HG02588 (cell line): ENCODE results near the gene ODC1.

Experiments used
- ATAC-seq: cut with Tn5 transposase; IDR thresholded peaks from one replicate; pipeline ENCODE4 v1.9.1; 2021; ENCODE audit warnings: mild to moderate bottlenecking, moderate library complexity; ENCODE audit not compliant: unreplicated experiment

ODC1 gene

DNA sequence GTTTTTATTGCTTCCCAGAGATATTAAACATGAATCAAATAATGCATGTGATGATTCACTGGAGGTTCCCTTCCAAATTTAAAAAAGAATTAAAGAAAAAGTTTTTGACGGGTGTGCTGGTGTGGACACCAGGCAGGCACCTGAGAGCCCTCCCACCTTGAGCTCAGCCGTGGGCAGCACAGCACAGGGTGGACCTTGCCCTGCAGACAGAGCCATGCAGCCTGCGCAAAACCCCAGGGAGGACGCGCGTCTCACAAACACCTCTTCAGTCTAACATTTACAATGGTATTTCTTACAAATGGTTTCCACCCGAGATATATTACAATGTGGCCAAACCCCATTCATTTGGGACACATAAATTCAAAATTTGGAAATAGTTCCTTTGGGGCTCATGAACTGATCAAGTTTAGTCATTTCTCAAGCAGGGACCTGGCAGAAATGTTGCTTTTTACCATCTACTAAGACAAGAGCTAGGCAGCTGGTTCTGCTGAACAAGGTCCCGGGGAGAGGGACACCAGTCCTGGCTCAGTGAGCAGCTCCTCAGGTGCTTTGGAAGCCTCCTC, 45.4 kb downstream of the ODC1 start:
- no peak for ATAC-seq

DNA sequence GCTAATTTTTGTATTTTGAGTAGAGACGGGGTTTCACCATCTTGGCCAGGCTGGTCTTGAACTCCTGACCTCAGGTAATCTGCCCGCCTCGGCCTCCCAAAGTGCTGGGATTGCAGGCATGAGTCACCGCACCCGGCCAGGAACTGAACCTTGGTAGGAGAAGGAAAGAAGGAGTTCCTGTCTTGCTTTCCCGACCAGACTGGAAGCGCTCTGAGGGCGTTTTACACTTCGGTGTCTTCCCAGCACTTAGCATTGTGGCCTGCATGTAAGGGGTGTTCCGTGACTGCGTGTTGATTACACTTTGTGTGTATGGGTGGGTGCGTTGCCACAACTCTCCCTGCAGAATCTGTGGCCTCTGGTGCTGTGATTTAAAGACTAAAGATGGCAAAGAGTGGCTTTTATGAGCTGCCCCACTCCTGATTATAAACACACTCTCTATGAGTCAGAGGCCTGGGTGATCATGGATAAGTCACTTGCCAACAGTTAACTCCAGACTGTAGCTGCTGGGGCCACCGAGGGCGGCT, 46.0 kb downstream of the ODC1 start:
- no peak for ATAC-seq

- no peak for ATAC-seq
Measured at GRCh38 chr2:10400978-10401951, 46.9 kb downstream of the ODC1 start.

DNA sequence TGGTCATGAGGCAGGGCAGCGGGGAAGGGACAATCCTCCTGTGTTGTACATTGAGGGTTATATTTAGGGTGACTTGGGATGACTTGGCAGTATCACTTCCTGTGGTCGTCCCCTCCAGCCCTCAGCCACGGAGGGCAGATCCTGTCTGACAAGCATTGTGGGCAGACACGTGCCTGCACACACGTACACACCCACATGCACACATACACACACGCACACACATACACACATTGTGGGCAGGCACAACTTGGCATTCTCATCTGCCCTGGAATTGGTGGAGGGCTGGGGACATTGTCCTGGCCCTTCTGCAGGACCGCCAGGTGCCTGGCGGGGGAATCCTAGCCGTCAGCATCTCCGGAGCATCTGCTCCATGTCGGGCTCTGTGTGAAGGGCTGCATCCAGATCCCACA, 47.6 kb downstream of the ODC1 start:
- ATAC-seq, result no peak

- no peak for ATAC-seq
Measured at GRCh38 chr2:10400002-10400401, 48.1 kb downstream of the ODC1 start.

DNA sequence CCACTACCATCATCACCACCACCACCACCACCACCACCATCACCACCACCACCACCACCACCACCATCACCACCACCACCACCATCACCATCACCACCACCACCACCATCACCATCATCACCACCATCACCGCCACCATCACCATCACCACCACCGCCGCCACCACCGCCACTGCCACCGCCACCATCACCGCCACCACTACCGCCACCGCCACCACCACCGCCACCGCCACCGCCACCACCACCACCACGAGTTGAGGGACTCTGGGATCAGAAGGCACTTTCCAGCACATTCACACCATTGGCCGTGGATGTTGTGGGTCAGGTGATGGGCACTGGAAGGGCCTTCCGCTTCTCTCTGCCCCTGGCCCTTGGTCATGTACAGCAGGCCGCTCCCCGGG, 48.8 kb downstream of the ODC1 start:
- ATAC-seq, result no peak

- no peak for ATAC-seq
Measured at GRCh38 chr2:10398496-10398895, 49.6 kb downstream of the ODC1 start.

GRCh38 chr2:10397878-10398277, 50.2 kb downstream of the ODC1 start:
- no peak for ATAC-seq

- no peak for ATAC-seq
Measured at GRCh38 chr2:10397297-10397875, 50.7 kb downstream of the ODC1 start.

GRCh38 chr2:10396464-10396863, 51.7 kb downstream of the ODC1 start:
- no peak for ATAC-seq

GRCh38 chr2:10395893-10396292, 52.2 kb downstream of the ODC1 start:
- ATAC-seq, result no peak

GRCh38 chr2:10393640-10393982, 54.5 kb downstream of the ODC1 start:
- no peak for ATAC-seq

- ATAC-seq, result no peak
Measured at GRCh38 chr2:10392951-10393639, 55.0 kb downstream of the ODC1 start.

- no peak for ATAC-seq
Measured at GRCh38 chr2:10392548-10392947, 55.6 kb downstream of the ODC1 start.

DNA sequence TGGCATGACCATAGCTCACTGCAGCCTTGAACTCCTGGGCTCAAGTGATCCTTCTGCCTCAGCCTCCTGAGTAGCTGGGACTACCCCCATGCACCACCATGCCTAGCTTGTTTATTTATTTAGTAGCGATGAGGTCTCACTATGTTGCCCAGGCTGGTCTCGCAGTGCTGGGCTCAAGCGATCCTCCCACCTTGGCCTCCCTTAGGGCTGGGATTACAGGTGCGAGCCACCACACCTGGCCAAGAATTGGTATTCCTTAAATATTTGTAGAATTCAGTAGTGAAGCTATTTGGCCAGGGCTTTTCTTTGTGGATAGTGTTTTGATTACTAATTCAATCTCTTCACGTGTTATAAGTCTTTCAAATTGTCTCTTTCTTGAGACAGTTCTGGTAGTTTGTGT, 56.0 kb downstream of the ODC1 start:
- no peak for ATAC-seq

GRCh38 chr2:10390369-10390801, 57.7 kb downstream of the ODC1 start:
- no peak for ATAC-seq
